NCI-H526 treated with DMSO at 0.1 percent for 48 hours (cell line): Measurements from ENCODE around the gene ARFGAP3.
"Not testable (repeated sequence)": the region's sequence is repeated elsewhere in the genome, so short reads cannot be mapped to it uniquely, and the experiment has no call there.

Experiments
- DNase-seq: peaks from one replicate; lab custom pipeline; 2025; lab: John Stamatoyannopoulos, UW

The ARFGAP3 gene

DNA sequence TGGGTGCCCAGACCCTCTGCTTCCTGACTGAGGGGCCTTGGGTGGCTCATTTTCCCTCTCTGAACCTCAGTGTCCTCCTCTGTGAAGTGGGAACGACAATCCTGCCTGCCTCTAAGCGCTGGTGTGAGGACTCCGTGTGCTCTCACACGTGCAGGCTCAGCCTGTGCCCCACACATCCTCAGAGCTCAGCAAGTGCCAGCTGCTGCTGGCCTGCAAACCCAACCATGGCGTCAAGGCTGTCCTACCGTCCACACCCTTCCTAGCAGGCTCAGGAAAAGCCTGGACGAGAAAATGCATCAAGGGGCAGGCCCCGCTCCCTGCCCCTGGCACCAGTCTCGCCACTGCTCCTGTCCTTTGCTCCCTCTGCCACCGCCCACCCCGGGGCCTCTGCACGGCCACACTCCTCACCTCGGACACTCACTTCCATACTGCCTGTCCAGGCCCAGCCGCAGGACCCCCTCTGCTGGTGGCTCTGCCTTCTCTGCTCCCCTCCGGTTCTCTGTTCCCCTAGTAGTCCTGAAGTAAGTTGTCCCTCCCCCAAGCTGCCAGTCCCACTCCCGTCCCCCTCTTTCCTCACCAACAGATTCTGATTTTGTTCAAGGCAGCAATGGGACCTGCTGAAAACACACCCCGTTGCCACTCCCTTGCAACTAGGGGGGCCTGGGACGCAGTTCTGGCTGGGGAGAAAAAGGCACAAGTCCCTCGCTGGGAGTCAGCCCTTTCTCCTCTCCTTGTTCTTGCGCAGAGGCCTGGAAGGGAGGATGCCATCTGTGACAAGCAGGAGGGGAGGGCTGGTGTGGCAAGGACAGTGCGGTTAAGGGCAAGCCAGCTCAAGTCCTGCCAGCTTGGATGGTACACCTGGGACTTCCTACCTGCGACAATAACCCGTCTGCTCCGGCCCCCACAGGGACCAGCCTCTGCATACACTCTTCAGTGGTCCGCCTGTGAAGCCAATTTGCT, 62.2 kb downstream of the ARFGAP3 start:
- no peak for DNase-seq

DNA sequence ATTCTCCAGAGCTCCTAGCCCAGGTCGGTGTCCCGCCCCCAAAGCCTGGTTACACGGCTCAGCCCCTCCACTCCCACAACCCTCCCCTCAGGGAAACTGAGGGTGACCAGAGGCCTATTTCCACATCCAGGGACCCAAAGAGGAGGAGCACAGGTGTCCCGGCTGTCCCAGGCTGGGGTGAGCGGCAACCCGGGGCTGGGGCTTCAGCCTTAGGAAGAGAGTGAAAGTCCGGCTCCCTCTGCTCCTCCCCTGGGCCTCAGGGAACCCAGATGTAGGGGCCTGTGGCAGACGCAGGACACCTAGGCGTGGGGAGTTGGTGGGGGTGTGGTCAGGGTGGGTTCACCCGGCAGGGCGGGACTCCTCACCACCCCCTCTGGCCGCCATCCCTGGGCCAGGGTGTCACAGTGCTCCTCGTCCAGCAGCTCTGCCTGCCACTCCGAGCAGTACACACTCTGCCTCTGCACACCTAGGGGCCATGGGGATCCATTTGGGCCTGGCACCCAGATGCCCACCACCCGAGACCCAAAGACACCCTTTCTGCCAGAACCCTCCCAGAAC, 63.1 kb downstream of the ARFGAP3 start:
- no peak for DNase-seq

- no peak for DNase-seq
These were observed 63.9 kb downstream of the ARFGAP3 start for GRCh38 chr22:42792909-42793847.

- DNase-seq: no peak
These were observed 64.6 kb downstream of the ARFGAP3 start for GRCh38 chr22:42792453-42792908.

DNA sequence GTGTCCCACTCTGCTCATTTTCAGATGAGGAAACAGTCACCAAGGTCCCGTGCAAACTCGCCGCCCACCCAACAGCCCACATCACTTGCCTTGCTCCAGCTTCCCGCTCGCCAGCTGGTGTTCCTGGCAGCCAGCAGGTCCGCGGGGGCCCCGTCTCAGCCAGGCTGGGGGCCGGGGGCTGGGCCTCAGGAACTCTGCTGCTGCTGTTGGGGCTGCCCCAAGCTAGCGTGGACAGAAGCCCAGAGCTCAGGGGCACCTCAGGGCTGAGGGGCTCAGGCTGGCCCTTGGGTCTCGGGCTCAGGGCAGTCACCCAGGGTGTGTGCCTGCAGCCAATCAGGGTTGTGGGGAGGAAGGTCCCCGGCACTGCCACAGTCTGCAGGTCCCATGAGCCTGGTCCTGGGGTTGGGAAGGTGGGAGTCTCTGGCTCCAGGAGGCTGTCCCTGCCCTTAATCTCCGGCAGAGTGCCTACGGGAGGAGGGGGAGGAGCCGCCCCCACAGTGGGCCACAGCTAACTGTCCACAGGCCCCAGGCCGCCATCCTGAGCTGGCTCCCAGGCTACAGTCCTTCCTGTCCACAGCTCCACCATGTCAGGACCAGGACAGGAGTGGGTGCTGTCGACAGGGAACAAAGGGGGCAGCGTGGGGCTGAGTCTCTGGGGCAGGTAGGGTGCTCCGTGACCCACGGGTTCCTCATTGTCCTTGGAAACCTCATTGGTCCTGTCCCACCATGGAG, 65.2 kb downstream of the ARFGAP3 start:
- no peak for DNase-seq

GRCh38 chr22:42788466-42788865, 68.6 kb downstream of the ARFGAP3 start:
- no peak for DNase-seq

GRCh38 chr22:42788021-42788420, 69.1 kb downstream of the ARFGAP3 start:
- DNase-seq: no peak

GRCh38 chr22:42787357-42787736, 69.7 kb downstream of the ARFGAP3 start:
- no peak for DNase-seq

DNA sequence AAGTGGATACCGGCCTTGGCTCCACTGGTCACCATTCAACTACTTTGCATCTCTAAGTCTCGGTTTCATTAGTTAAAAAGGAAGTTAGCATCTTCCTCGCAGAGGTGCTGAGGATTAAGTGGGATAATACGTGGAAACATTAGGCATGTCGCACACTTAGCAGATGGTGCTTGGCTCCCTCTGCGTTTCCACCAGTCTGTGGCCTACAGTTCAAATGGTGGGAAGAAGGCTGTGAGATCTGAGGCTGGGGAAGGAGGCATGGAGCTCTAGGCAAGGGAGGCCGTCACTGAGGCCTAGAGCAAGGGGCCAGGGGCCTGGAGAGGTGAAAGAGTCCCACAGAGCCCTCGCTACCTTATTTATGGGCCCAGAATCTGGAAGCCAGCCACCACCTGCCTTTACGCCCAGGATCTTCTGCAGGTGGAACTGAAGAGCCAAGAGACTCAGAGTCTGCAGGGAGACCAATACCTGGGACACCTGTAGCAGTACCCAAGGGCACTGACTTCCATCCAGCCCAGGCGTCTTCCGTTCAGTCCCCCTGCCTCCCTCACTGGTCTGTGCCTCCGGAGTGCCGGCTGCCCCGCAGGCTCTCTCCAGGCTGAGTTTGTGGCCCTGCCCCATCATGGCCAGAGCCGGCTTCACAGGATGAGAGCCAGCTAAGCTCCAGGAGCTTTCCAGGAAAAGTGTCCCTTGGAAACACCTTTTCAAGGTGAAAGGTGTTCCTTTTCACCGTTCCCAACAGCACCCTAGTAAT, 70.3 kb downstream of the ARFGAP3 start:
- no peak for DNase-seq

GRCh38 chr22:42785706-42786499, 71.2 kb downstream of the ARFGAP3 start:
- DNase-seq: no peak

DNA sequence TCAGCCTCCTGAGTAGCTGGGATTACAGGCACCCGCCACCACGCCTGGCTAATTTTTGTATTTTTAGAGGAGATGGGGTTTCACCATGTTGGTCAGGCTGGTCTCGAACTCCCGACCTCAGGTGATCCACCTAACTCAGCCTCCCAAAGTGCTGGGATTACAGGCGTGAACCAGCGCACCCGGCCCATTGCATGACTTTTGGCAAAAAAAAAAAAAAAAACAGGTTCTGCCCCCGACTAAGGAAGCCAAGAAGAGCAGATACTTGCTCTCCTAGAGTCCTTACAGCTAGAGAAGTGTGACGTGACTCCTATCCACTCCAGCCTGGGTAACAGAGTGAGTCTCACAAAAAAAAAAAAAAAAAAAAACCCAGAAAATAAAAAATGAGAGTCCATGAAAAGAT, 74.8 kb downstream of the ARFGAP3 start:
- DNase-seq: not testable (repeated sequence)

DNA sequence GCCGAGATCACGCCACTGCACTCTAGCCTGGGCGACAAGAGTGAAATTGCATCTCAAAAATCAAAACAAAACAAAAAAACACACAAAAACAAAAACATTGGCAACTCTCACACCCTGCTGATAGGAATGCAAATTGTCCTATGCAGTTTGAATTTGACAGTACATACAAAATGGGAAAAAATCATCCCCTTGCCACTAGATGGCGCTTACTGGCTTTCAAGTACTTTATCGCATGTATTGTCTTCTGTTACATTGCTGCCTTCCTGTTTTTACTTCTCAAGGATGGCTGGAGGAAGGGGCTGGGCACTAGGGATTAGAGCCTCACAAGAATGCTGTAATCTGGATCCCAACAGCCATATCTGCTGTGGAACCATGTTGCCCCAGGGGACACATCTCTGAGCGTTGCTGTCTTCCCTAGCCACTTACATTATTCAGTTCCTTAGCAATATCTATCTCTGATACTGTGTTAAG, 77.0 kb downstream of the ARFGAP3 start:
- peak; percentile 82 for DNase-seq

- no peak for DNase-seq
These were observed 79.9 kb downstream of the ARFGAP3 start for GRCh38 chr22:42777126-42777525.

GRCh38 chr22:42773167-42773566, 83.9 kb downstream of the ARFGAP3 start:
- DNase-seq: no peak

DNA sequence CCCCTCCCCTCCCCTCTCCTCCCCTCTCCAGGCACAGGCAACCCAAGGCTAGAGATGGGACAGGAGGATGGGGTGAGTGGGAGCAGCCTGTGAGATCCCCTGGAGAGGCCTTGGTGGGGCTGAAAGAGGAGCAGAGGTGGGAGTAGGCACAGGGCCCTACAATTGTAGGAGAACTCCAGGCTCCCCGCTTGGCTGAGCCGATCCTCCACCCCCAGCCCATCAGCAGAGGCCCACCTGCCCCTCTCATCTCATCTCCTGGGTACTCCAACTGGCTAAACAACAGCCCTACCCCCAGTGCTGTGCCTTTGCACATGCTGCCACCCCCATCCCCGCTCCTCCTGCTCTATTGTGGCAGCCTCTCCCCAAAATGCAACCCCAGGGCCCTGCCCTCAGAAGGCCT, 84.4 kb downstream of the ARFGAP3 start:
- no peak for DNase-seq

DNA sequence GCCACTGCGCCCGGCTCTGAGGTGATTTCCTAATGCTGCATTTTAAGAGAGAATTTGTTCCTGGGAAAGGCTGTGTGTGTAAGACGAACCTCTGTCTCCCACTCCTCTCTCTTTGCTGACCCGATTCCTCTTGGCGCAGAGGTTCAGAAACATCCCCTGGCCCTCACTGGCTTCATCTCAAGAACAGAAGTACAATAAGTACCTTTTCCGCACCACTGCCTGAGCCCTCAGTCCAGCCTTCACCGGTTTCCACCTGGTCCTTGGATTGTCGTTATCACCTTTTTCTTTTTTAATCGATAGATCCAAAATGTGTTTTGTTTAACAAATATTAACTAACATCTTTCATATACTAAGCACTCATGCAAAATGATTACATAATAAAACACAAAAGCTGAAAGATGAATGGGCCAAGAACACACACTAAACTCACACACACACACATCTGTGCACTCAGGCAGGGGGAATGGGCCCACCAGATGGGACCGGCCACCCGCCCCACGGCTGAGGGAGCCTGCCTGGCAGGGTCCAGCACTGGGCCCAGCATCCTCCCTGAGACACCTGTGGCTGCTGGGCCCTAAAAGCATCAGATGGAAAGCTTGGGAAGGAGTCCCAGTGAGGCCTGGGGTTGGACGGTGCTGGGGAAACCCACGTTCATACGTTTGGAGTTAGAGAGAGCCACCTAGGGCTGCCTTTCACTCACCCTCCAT, 86.0 kb downstream of the ARFGAP3 start:
- no peak for DNase-seq

DNA sequence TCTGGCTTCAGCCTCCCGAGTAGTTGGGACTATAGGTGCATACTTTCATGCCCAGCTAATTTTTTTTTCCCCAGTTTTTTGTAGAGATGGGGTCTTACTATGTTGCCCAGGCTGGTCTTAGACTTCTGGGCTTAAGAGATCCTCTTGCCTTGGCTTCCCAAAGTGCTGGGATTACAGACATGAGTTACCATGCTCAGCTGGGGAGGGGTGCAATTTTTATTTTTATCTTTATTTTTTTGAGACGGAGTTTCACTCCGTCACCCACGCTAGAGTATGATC, 86.7 kb downstream of the ARFGAP3 start:
- no peak for DNase-seq

DNA sequence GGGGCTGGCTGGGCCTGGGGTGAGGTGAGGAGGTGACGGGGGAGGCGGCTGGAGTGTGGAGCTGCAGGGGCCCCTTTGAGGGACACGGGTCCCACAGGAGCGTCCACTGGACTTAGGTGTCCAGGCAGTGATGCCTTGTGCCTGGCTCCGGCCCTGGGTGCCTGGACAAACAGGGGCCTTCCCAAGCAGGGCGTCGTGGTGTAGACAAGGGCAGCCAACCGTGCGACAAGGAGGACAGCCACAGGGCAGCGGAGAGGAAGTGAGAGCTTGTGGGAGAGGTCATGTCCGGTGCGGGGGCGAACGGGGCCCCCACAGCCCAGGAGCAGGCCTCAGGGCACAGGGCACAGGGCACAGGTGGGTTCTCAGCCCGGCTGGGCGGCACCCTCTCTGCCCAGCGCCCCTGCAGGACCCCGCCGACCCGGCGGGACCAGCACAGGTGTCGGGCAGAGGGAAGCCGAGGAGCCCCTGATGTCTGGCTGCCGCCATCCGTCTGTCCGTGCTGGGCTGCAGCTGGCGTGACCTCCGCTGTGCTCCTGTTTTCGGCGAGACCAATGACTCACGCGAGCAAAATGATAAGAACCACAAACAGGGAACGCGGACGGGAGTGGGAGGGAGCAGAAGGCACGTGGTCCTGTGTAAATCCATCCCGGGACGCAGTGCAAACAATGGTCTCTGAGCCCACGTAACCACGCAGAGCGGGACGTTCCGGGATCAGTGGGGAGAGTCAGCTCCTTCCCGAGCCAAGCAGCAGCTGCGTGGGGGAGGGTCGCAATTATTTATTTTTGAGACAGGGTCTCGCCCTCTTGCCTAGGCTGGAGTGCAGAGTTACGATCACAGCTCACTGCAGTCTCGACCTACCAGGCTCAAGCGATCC, 87.3 kb downstream of the ARFGAP3 start:
- no peak for DNase-seq

DNA sequence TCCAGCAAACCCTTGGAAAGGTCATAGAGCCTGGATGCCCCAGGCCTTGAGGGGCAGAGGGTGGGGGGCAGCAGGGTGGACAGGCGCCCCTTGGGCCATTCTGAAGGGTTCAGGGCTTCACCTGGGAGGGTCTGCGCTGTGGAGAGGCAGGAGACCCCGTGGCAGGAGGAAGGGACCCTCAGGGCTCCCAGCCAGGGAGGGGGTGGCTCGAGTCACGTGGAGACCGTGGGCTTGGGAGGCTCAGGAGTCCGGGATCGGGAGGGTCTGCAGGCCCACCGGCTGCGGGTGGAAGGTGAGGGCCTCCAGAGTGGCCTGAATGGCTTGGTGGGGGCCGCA, 87.9 kb downstream of the ARFGAP3 start:
- no peak for DNase-seq
